ENCODE data around the gene AQR.
"Not testable (repeated sequence)": the region's sequence is repeated elsewhere in the genome, so short reads cannot be mapped to it uniquely, and the experiment has no call there.

Gene AQR

DNA sequence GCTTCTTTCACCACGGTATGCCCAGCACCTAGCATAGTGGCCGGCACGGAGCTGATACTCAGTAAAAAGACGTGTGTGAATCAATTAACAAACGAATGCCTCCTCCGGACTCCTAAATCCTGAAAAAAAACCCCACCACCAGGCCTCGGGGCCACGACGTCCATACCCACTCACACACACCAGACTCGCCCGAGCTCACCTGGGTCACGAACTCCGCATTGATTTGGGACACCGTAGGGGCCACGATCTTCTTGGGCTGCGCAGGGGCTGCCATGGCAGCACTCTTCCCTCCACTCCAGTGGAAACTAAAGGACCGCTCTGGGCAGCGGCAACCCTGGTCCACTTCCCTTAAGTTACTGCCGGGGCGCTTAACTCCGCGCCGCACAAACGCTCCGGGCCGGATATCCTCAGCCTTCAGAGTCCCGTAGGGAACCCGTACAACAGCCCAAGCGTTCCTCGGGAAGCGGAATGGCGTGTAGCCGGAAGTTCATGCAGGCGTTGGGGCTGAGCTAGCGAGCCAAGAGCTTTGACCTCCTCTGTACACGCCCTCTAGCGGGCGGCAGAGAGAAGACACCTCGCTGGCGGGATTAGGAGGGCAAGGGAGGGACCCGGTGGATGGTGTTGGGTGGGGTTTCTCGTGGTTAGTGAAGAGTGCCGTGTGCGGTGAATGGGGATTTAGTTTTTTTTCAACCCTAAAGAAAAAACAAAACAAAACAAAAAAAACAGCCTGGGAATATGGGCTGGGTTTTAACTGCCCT is at the start of gene AQR:
Gene AQR (minus strand): TSS at position 403 of the 758 bp plus-strand sequence. CDS start 129 bp downstream, at position 274.
- DNase-seq = peak; percentile 90

DNA sequence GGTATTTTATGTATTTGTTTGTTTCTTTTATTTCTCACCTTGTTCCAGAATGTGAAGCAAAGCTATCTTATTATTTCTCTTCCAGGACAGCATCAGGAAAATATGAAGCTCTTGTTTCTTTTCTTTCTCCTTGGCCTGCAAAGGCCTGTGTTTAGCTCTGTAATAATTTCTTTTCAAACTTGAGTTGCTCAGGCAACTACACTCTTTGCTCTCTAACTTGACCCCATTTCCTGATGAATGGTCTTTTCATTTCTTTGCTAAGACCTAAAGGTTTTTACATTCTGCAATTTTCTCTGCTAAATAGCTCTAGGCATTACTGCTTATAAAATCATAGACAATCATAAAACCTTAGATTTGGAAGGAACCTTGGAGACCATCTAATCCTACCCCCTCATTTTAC is 44.7 kb upstream of the AQR start:
- no peak for DNase-seq

DNA sequence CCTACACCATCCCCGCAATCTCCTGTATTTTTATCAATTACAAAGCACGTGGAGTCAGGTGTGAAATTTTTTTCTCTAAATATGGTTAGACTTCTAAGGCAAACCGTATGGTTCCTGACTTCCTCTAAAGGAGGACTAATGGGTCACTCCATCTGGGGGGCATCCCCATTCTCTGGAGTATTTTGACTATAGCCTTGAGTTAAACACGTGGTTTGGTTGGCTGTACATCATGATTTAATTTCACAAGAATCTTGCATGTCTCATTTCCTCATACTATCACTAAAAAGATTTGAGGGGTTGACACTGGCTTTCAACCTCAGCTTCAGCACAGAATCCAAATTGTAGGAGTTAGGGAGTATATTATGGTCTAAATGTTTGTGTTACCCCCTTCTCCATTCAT is 43.8 kb upstream of the AQR start:
- no peak for DNase-seq

DNA sequence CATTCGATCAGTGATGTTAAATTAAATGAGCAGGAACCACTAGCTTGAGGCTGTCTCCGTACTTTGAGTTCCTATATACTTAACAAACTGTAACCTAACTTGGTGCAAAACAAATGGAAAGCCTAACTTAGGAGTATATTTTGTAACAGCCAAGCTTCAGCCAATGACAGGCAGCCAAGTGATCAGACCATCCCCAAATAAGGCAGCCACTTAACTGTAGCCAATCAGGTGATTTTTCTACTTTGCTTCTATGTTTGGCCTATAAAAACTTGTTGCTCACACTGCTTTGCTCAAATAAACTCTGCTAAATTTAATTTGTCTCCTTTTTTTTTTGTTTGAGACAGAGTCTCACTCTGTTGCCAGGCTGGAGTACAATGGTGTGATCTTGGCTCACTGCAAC is 37.9 kb upstream of the AQR start:
- DNase-seq = no peak

DNA sequence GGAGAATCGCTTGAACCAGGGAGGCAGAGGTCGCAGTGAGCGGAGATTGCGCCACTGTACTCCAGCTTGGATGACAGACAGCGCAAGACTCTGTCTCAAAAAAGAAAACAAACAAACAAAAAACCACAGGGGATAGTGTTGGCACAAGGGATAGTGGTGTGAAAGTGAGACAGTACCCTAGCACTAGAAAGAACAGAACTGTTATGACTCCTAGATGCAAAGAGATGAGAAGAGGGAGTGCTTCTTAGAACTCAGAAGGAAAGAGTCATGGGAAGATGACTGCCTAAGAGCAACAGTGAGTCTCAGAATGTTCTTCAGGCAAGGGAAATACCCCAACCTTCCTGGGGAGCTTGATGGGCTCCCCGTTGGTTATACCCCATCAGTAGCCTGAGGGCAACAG is 36.4 kb upstream of the AQR start:
- no peak for DNase-seq

DNA sequence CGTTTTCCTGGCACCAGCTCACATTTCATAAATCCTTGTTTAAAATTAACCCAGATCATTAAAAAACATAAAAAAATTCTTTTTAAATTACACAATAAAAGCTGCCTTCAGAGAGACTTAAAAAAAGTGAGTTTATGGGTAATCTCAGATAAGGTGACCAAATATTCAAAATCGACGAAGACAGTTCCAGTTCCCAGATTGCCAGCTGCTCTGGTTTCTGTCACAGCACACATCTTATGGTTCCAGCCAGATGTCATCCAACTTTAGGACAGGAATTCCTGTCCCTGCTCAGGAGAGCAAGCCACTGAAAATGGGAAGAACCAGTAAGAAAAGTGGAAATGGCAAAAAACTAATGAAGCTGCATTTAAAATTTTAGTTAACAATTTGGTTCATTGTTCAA is 34.4 kb upstream of the AQR start:
- no peak for DNase-seq

DNA sequence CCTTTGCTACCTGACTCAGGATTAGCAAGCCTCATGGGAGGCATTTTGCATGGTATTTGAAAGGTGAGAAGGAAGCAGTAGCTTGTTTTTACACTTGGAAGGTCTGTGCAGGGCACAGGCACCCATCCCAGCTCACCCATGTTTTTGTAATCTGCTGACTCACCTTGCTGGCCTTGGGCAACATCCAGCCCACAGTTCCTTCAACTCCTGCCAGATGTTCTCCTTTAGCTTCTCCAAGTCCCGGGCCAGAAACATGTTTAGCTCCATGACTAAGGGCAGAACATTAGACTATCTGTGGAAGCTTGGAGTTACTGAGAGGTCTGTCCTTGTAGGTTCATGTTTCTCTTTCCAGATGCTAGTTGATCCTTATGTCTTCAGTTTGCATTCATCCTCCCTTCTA is 31.0 kb upstream of the AQR start:
- no peak for DNase-seq

DNA sequence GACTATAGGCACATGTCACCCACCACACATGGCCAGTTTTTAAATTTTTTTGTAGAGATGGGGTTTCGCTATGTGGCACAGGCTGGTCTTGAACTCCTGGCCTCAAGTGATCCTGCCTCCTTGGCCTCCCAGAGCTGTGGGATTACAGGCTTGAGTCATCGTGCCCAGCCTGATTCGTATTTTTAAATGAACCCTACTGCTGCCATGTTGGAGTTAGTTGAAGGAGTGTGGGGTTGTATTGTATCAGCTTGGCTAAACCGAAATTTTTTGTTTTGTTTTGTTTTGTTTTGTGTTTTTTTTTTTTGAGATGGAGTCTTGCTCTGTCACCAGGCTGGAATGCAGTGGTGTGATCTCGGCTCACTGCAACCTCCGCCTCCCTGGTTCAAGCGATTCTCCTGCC is 30.4 kb upstream of the AQR start:
- no peak for DNase-seq

DNA sequence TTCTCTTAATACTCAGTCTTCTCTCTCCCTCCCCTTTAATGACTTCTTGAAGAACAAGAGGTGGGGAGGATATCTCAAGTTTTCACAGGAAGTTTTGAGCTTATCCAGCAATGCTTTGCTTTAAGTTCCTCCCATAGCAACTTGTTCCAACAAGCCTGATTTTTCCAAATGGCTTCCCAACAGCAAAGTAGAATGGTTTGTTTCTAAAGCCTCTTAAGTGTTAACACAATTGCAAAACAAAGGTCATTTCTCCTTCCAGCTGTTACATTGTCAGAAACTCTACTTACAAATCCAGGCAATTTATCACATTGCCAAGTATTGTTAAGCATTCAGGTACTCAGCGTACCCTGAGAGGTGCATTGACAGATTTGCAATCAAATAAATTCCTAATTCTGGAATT is 25.4 kb upstream of the AQR start:
- no peak for DNase-seq

DNA sequence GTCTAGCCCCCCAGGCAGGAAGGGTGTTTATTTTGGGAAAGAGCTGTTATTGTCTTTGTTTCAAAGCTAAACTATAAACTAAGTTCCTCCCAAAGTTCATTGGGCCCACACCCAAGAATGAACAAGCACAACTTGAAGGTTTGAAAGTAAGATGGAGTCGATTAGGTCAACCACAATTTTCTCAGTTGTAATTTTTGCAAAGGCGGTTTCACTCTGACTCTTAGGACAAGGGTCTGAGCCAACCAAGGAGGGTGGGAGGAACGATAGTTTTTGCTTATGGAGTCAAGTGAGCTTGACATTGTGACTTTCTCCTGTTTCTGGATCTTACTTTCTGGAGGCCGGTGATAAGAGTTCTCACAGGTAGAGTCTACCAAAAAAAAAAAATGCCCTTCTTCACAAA is 24.3 kb upstream of the AQR start:
- no peak for DNase-seq

DNA sequence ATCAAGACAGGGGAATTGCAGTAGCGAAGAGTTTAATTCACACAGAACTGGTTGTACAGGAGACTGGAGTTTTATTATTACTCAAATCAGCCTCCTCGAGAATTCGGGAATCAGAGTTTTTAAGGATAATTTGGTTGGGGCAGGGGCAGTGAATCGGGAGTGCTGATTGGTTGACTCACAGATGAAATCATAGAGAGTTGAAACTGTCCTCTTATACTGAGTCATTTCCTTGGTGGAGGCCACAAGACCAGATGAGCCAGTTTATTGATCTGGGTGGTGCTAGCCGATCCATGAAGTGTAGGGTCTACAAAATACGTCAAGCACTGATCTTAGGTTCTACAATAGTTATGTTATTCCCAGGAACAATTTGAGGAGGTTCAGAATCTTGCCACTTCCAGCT is 23.9 kb upstream of the AQR start:
- DNase-seq = no peak

DNA sequence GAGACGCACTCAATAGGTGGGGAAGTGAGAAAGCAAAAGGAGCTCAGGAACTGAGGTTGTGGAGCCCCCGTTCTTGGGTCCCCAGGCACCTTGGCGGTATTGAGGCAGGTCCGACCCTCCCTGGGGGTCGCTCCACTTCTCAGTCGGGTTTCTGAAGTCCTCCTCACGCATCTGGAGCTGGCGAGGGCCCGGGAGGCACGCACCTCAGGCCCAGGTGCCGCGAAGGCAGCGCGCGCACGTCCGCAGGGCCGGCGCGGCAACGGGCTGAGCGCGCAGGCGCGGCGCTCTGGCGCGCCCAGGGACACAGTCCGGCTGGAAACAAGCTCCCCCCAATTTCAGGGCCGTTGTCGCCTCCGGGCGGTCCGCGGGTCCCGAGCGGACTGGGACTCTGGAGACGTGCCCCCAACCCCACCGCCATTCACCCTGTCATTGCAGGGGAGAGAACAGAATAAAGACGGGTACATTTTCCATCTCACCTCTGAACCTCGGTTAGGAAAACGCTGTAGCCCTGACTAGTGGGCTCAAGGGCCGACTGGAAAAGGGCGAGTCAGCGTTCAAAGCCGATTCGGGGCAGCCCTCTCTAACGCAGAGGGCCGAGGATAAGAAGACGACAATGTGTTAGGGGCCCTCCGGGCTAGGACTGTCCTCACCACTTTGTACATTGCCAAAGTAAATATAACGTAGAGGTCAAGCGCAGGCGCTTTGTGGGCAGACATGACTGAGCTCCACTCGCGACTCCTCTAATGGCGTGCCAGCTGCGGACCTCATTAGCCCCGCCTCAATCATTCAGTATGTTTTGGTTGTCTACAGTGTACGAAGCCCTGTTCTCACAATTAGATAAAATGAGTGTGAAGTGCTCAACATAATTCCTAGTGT is 18.7 kb upstream of the AQR start, which contains the start of gene ZNF770:
Gene ZNF770 (minus strand): TSS at position 261 of the 876 bp plus-strand sequence. CDS start 4,853 bp downstream, outside the sequence.
- peak; percentile 84 for DNase-seq

DNA sequence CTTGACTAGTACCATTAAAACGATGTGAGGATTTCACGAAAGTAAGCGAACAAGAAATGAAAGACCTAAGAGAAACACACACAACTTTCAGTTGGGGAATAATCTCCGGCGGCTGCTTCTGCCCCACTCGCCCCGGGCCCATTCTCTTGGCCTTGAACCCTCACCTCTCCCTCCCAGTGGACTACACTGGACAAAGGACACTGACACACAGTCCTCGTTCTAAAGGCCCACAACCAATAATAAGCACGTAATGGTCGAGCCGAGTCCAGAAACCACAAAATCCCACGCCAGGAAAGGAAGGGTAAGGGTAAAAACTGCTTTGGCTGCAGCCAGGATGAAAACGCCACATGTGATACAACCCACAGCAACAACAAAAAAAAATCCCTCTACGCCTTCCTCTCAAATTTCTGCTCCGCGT is 18.1 kb upstream of the AQR start:
- no peak for DNase-seq

DNA sequence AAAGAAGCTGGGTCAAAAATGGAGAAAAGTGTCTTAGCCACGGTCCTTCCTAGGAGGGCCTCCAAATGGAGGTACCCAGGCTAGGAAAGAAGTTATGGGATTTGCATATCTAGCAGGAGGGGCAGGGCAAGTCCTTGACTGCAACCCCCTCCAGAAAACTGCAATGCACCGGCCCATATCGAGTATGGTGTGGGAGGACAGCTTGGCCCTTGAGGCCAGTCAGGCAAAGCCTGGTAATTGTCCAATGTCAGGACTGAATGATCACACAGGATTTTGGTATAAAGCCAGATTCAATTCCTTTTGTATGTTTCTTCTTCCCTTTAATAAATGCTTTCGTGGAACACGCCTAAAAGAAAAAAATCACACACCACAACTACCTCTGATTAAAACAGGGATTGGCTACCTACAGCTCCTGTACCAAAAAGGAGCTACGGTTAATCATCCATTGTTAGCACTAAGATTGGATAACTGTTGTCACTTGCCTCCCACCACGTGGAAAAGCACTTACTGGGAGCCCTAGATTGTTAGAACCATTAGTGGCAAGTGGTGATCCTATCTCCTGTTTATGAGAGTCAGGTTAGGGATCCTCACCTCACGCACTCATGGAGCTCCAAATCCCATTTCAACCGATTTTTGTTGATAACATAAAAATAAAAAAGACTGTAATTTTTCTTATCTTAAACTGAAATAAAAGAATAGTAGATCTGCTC is 17.4 kb upstream of the AQR start:
- DNase-seq = no peak

DNA sequence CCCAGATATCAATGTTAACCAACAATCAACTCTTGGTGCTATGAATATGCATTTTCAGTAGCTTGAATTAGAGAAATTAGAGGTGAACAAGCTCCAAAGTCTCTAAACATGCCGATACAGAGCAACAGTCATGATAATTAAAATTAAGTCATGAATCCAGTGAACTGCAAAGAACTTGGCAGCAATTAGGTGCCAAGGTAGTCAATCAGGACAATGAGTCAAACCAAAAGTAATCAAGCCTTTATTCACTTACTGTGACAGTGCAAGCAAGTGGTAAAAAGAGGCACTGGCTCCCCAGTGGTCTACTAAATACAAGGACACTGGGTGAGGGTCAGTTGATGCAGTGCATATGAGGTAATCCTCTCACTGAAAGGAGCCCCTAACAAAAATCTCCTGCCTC is 16.8 kb upstream of the AQR start:
- no peak for DNase-seq

DNA sequence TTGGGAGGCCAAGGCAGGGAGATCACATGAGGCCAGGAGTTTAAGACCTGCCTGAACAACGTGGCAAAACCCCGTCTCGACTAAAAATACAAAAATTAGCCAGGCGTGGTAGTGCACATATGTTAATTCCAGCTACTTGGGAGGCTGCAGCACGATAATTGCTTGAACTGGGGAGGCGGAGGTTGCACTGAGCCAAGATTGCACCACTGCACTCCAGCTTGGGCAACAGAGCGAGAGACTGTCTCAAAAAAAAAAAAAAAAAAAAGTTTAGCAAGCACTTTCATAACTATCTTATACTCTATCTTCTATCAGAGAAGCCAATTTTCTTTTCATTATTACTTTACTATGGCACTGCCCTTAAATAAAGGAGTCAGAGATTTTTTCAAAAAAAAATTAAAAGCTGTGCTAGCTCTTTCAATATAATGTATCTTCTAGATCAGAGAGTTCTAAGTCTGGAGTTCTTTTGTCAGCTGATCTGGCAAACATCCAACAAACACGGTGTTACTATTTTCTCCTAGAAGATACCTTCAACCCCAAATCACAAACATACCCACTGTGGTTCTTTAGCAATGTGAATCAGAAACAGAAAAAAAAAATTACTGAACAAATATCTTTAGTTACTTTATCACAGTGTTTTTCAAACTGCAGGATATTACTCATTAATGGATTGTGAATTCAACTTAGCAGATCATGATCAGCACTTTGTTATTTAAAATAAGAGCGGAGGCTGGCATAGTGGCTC is 15.5 kb upstream of the AQR start:
- DNase-seq = no peak

DNA sequence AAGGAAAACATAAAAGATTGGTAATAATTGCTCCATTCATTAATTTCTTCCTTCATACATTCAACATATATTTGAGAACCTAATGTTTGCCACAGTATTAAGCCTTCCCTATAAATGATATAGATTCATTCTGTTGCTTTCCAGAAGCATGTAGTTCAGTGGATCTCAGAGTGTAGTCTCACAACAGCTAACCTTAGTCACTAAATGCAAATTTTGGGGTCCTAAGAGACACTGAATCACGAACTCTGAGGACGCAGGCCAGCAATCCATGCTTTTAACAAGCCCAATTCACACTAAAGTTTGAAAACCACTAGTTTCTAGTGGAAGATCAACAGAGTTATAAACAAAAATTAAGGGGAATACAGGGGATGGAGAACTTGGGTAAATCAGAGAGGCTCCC is 7.2 kb upstream of the AQR start:
- no peak for DNase-seq

DNA sequence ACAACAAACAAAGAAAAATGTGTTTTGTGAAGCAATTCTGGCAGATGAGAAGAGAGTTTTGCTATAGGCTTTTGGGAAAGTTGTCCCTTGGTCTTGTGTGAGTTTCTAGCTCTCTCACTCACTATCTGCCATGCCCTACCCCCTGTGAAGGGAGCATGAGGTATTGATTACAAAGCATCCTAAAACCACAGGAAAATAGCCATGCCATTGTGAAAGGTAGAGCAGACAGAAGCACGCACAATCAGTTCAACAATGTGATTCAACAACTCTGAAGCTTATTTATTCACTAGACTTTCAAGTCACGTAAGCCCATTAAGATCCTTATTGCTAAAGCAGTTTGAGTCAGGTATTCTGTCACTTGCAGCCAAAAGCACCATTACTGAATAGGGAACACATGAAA is 6.5 kb upstream of the AQR start:
- DNase-seq = no peak

DNA sequence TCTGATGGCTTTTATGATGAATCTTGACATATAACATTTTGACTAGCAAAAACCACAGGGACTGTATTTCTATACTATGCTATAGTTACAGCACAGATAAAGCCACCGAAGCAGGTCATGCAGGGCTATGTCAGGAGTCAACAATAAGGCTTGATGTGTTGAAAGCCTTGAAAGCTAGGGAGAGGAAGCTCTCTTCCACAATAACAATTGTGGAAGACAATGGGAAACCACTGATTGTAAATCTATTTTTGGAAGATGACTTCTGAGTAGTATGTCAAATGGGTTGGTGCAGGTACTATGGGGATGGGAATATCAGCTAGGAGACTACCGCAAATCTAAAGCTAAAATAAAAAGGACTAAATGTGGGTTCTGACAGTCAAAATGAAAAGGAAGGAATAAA is 4.0 kb upstream of the AQR start:
- no peak for DNase-seq

DNA sequence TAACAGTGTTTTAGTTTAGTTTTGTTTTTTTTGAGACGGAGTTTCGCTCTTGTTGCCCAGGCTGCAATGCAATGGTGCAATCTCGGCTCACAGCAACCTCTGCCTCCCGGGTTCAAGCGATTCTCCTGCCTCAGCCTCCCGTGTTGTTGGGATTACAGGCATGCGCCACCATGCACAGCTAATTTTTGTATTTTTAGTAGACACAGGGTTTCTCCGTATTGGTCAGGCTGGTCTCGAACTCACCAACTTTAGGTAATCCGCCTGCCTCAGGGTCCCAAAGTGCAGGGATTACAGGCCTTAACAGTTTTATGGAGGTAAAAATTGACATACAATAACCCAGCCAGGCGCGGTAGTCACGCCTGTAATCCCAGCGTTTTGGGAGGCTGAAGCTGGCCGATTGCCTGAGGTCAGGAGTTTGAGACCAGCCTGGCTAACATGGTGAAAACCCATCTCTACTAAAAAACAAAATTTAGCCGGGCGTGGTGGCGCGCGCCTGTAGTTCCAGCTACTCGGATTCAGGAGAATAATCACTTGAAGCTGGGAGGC is 629 bp upstream of the AQR start:
- DNase-seq = not testable (repeated sequence)

DNA sequence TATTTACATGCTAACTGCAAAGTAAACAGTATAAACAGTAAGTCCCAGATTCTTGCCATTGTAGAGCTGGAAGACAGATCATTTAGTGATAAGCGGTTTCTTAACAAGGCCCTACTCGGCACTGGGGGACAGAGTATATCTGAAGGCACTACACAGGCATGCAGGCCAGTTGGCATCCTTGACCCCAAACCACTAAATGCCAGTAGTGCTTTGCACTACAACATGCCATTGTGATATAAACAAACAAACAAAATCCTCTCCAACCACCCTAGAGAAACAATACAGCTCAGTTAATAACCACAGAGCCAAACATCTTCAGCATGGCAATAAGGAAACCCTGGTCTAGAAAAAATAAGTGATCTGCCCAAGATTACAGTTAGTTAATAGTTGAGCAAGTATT is 5.3 kb downstream of the AQR start:
- DNase-seq = no peak

DNA sequence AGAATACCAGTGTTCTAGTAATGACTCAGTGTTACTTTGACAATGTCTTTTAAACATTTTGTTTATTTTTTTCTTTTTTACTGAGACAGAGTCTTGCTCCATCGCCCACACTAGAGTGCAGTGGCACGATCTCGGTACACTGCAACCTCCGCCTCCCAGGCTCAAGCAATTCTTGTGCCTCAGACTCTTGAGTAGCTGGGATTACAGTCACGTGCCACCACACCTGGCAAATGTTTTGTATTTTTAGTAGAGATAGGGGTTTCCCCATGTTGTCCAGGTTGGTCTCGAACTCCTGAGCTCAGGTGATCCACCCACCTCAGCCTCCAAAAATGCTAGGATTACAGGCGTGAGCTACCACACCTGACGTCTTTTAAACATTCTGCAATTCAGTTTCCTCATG is 15.7 kb downstream of the AQR start:
- no peak for DNase-seq

DNA sequence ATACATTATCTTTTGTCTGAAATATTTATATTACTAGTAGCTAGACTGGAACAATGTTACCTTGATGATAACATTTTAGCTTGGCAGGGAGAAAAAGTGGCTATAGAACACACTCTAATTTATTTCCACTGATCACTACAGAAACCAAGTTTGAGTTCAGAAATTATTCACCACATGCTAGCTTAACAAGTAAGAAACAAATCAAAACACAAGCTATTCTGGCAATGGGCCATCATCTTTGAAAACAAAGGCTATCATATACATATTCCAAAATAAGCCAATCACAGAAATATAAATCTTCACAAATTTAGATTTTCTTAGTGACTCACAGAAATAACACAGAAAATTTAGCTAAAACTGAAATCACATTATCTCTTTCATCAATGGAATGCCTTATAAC is 17.1 kb downstream of the AQR start:
- DNase-seq = no peak

Data from CD4-positive, alpha-beta T cell treated with Interleukin-17A for 4 hours (primary cell).